ENCODE measurements around the gene NANS. TPM values are rescaled to one million over a fixed set of nuclear protein-coding genes. Genes with fewer than 3 reads are reported as not detected.

Gene NANS
- polyA plus RNA-seq, 1 donor (not counting 4 experiments of a cell fraction or from before 2014, with no cell fraction given): 63.1 TPM

GRCh38 chr9:98066235-98066634 is 9.7 kb downstream of the NANS start:
- Histone ChIP-seq H3K4me1 (ENCODE audit: control insufficient read depth, extremely low read depth, insufficient read depth, low read length) (no peaks in the 10 kb centered on the region), H3K9ac (ENCODE audit: control insufficient read depth, extremely low read depth, insufficient read depth, low read length) (no peak overlapping the region), H3K4me2 (ENCODE audit: control insufficient read depth, extremely low read depth, insufficient read depth, low read depth, low read length) (no peak overlapping the region), H2AFZ (ENCODE audit: control insufficient read depth, low read length) (no peak overlapping the region), H3K27ac (ENCODE audit: control insufficient read depth, insufficient read depth, low read length) (no peak overlapping the region), H3K79me2 (ENCODE audit: control insufficient read depth, insufficient read depth, low read length) (peaks cover 12% of the 10 kb centered on the region), H3K4me3 (ENCODE audit: control insufficient read depth in 2 of 3, extremely low read depth in 1 of 3, insufficient read depth in 2 of 3, low read depth in 1 of 3, low read length in 3 of 3) (no peak overlapping the region), H3K9me3 (ENCODE audit: control insufficient read depth, low read depth, low read length) (no peaks in the 10 kb centered on the region), H3K9me1 (ENCODE audit: control insufficient read depth, extremely low read depth, insufficient read depth, low read length) (no peaks in the 10 kb centered on the region), H4K20me1 (ENCODE audit: control insufficient read depth, extremely low read depth, insufficient read depth, low read length) (no peaks in the 10 kb centered on the region), H3K36me3 (ENCODE audit: control insufficient read depth in 2 of 2, extremely low read depth in 1 of 2, insufficient read depth in 2 of 2, low read length in 2 of 2) (peaks cover 10 to 14% of the 10 kb centered on the region in 2 experiments), H3K27me3 (ENCODE audit: control insufficient read depth, extremely low read depth, insufficient read depth, low read length) (no peaks in the 10 kb centered on the region)
- no peak for TF ChIP-seq EZH2 (IDR thresholded peaks at IDR 0.05; ENCODE audit: low read length)
- TF ChIP-seq CTCF (optimal IDR thresholded peaks at IDR 0.05 in 1 of 3, IDR thresholded peaks at IDR 0.05 in 1 of 3, conservative IDR thresholded peaks at IDR 0.05 in 1 of 3; ENCODE audit: extremely low read depth in 1 of 3, insufficient read depth in 2 of 3, low read length in 3 of 3): no peak
- DNase-seq (ENCODE audit: low read depth, low spot score) (no peak), FAIRE-seq (no peak)
- dilution Hi-C loops (cut with MboI; ENCODE audit: extremely low pct_ligation_motif_present, low sequenced_read_pairs): no loop called here

GRCh38 chr9:98067184-98067583 is 10.7 kb downstream of the NANS start:
- Histone ChIP-seq H3K4me2 (ENCODE audit: control insufficient read depth, extremely low read depth, insufficient read depth, low read depth, low read length) (no peak overlapping the region), H3K9me3 (ENCODE audit: control insufficient read depth, low read depth, low read length) (no peaks in the 10 kb centered on the region), H3K9me1 (ENCODE audit: control insufficient read depth, extremely low read depth, insufficient read depth, low read length) (no peaks in the 10 kb centered on the region), H3K27me3 (ENCODE audit: control insufficient read depth, extremely low read depth, insufficient read depth, low read length) (no peaks in the 10 kb centered on the region), H3K27ac (ENCODE audit: control insufficient read depth, insufficient read depth, low read length) (no peak overlapping the region), H3K4me3 (ENCODE audit: control insufficient read depth in 2 of 3, extremely low read depth in 1 of 3, insufficient read depth in 2 of 3, low read depth in 1 of 3, low read length in 3 of 3) (no peak overlapping the region), H2AFZ (ENCODE audit: control insufficient read depth, low read length) (no peak overlapping the region), H3K4me1 (ENCODE audit: control insufficient read depth, extremely low read depth, insufficient read depth, low read length) (peaks cover 3% of the 10 kb centered on the region), H3K79me2 (ENCODE audit: control insufficient read depth, insufficient read depth, low read length) (peaks cover 16% of the 10 kb centered on the region), H3K36me3 (ENCODE audit: control insufficient read depth in 2 of 2, extremely low read depth in 1 of 2, insufficient read depth in 2 of 2, low read length in 2 of 2) (peaks cover 7 to 9% of the 10 kb centered on the region in 2 experiments), H4K20me1 (ENCODE audit: control insufficient read depth, extremely low read depth, insufficient read depth, low read length) (no peaks in the 10 kb centered on the region), H3K9ac (ENCODE audit: control insufficient read depth, extremely low read depth, insufficient read depth, low read length) (no peak overlapping the region)
- FAIRE-seq (no peak), DNase-seq (ENCODE audit: low read depth, low spot score) (no peak)
- dilution Hi-C loops (cut with MboI; ENCODE audit: extremely low pct_ligation_motif_present, low sequenced_read_pairs): no loop called here
- no peak for TF ChIP-seq CTCF (optimal IDR thresholded peaks at IDR 0.05 in 1 of 3, IDR thresholded peaks at IDR 0.05 in 1 of 3, conservative IDR thresholded peaks at IDR 0.05 in 1 of 3; ENCODE audit: extremely low read depth in 1 of 3, insufficient read depth in 2 of 3, low read length in 3 of 3)
- no peak for TF ChIP-seq EZH2 (IDR thresholded peaks at IDR 0.05; ENCODE audit: low read length)
